ENCODE measurements around the gene NAAA. TPM values are rescaled to one million over a fixed set of nuclear protein-coding genes. Genes with fewer than 3 reads are reported as not detected.

NAAA gene
- polyA plus RNA-seq, 1 experiment = 24.3 TPM

DNA sequence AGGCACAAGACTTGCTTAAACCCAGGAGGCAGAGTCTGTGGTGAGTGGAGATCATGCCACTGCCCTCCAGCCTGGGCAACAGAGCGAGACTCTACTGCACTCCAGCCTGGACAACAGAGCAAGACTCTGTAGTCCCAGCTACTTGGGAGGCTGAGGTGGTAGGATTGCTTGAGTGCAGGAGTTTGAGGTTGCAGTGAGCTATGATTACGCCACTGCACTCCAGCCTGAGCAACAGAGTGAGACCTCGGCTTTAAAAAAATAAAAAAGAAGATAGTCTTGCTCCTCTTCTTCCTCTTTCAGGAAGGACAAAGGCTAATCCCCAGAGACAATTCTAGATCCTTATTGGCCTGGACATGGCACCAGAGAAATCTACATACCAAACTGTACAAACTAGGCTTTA, 32.8 kb downstream of the NAAA start:
- TF ChIP-seq CTCF (IDR thresholded peaks at IDR 0.05; ENCODE audit: insufficient read depth, low read depth, low read length) = no peak
- ChIA-PET CTCF (interaction anchor here (0.6 to 7.1 kb wide), 3 partner anchors 13 to 42 kb away, joined by 3 to 48 read pairs (median 5); no protein-coding TSS in a partner anchor), POLR2A (no interaction called here)
- H3K27me3 ChIP-seq (ENCODE audit: control insufficient read depth, insufficient read depth, low read length) = peaks cover 2% of the 10 kb centered on the region
- H3K36me3 ChIP-seq (ENCODE audit: control insufficient read depth, insufficient read depth, low read length) = no peaks in the 10 kb centered on the region
- DNase-seq (ENCODE audit: low read depth) = no peak
- no peak overlapping the region for H3K4me3 ChIP-seq (ENCODE audit: low read depth, low read length)

DNA sequence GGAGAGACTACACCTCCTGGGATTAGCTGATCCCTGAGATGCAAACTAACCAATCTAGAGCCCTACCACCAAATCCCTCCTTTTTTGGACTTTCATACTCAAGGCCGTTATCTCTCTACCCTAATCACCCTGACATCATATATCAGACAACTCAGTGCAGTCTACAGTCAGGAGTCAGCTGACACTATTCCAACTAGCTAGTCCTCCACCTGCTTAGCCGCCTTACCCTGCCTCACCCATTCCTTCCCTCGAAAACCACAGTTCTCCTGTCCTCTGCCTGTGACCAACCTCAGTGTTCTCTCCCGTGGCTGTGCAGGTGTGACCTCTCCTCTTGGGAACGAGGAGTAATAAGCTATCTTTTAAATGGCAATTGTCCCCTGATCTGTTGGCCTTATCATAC, 36.7 kb downstream of the NAAA start:
- no peak for DNase-seq (ENCODE audit: low read depth)
- no peaks in the 10 kb centered on the region for H3K36me3 ChIP-seq (ENCODE audit: control insufficient read depth, insufficient read depth, low read length)
- ChIA-PET POLR2A (no interaction called here), CTCF (interaction anchor here (1.3 to 7.1 kb wide), 3 partner anchors 9 to 12 kb away, joined by 5 to 48 read pairs (median 7); no protein-coding TSS in a partner anchor)
- H3K4me3 ChIP-seq (ENCODE audit: low read depth, low read length) = no peak overlapping the region
- TF ChIP-seq CTCF (IDR thresholded peaks at IDR 0.05; ENCODE audit: insufficient read depth, low read depth, low read length) = no peak
- H3K27me3 ChIP-seq (ENCODE audit: control insufficient read depth, insufficient read depth, low read length) = peaks cover 5% of the 10 kb centered on the region

GRCh38 chr4:75902352-75902751, 38.5 kb downstream of the NAAA start, which contains the start of gene PPEF2:
Gene PPEF2, minus strand, starts transcription at chr4:75902452. Its CDS starts 6,127 bp downstream, at chr4:75896325.
- POLR2A ChIA-PET = no interaction called here
- TF ChIP-seq CTCF (IDR thresholded peaks at IDR 0.05; ENCODE audit: insufficient read depth, low read depth, low read length) = no peak

GRCh38 chr4:75898536-75898935, 42.3 kb downstream of the NAAA start:
- no peak for DNase-seq (ENCODE audit: low read depth)
- ChIA-PET POLR2A (no interaction called here), CTCF (interaction anchor here (0.6 to 1.6 kb wide), 2 partner anchors 17 to 56 kb away, joined by 3 to 7 read pairs; no protein-coding TSS in a partner anchor)
- Histone ChIP-seq H3K36me3 (ENCODE audit: control insufficient read depth, insufficient read depth, low read length) (no peaks in the 10 kb centered on the region), H3K4me3 (ENCODE audit: low read depth, low read length) (no peak overlapping the region), H3K27me3 (ENCODE audit: control insufficient read depth, insufficient read depth, low read length) (peaks cover 4% of the 10 kb centered on the region)
- no peak for TF ChIP-seq CTCF (IDR thresholded peaks at IDR 0.05; ENCODE audit: insufficient read depth, low read depth, low read length)

More at GRCh38 chr4:75902352-75902751, 38.5 kb downstream of the NAAA start, which contains the start of gene PPEF2:
- no peak for DNase-seq (ENCODE audit: low read depth)
- Histone ChIP-seq H3K4me3 (ENCODE audit: low read depth, low read length) (no peak within 1 kb of the TSS), H3K36me3 (ENCODE audit: control insufficient read depth, insufficient read depth, low read length) (no peaks in the 10 kb centered on the region), H3K27me3 (ENCODE audit: control insufficient read depth, insufficient read depth, low read length) (peaks cover 5% of the 10 kb centered on the region)
- CTCF ChIA-PET = interaction anchor here (1.9 to 7.1 kb wide), 2 partner anchors 7 to 13 kb away, joined by 7 to 48 read pairs; no protein-coding TSS in a partner anchor

GRCh38 chr4:75895744-75896314, 45.0 kb downstream of the NAAA start:
- H3K4me3 ChIP-seq (ENCODE audit: low read depth, low read length) = no peak overlapping the region
- ChIA-PET CTCF (interaction anchor here (0.6 to 3.1 kb wide), 24 partner anchors 9 to 903 kb away, joined by 3 to 48 read pairs (median 4); no protein-coding TSS in a partner anchor), POLR2A (no interaction called here)
- H3K36me3 ChIP-seq (ENCODE audit: control insufficient read depth, insufficient read depth, low read length) = no peaks in the 10 kb centered on the region
- no peak for DNase-seq (ENCODE audit: low read depth)
- peak; percentile 62 for TF ChIP-seq CTCF (IDR thresholded peaks at IDR 0.05; ENCODE audit: insufficient read depth, low read depth, low read length)
- peaks cover 3% of the 10 kb centered on the region; the same call in 1 of the 2 replicates for H3K27me3 ChIP-seq (ENCODE audit: control insufficient read depth, insufficient read depth, low read length)

All from BJ (cell line).